Measurements from ENCODE around the gene KIAA1671.

The KIAA1671 gene

DNA sequence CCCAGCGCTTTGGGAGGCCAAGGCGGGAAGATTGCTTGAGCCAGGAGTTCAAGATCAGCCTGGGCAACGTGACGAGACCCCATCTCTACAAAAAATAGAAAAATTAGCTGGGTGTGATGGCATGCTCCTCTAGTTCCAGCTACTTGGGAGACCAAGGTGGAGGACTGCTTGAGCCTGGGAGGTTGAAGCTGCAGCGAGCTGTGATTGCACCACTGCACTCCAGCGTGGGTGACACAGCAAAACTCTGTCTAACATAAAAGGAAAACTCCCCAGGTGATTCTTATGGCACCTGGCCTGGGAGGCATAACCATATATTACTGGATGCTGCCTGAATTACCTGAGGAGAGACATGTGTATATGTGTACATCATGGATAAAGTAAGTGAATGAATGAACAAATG, 29.1 kb downstream of the KIAA1671 start:
- no peak for DNase-seq (ENCODE audit: low spot score)

DNA sequence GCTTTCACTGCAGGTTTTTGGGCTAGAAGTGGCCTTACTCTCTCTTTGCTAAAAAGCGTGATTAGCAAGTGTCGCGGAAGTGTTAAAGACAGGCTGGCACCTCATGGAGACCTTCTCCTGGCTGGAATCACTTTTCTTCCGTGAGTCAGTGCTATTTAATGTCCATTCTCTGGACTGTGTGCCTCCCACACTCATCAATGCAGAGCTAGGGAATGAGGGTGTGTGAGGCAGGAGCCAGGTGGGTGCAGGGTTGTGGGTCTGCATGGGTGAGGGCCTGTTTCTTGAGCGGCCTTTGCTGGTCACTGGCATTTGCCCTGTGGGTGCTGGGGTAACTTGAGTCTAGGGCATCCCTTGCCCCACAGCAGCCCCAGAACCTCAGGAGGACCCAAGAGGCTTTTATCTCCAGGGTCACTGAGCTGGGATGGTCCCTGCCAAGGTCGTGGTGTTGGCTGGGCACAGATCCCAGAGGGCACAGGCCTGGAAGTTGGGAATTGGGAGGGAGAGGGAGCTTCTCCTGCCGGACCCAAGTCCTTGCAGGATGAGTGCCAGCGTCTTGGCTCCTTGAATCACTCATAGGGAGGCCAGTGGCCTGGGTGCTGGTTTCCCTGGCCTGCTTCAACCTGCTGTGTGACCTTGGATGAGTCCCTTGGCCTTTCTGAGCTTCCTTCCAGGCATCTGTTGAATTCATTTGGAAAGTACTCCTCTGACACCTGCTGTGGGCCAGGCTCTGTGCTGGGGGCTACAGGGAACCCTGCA, 30.0 kb downstream of the KIAA1671 start:
- DNase-seq (ENCODE audit: low spot score), result no peak

DNA sequence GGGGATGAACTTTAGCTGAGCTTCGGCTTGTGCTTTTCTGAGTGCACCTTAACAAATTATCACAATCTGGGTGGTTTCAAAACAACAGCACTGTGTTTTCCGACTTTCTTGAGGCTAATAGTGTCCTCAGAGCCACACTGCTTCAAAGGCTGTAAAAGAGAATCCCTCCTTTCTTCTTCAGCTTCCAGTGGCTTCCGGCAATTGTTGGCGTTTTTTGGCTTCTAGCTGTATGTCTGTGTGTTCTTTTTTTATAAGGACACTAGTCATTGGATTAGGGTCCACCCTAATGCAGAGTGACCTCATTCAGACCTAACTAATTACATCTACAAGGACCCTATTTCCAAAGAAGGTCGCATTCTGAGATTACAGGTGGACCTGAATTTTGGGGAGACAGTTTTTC, 30.6 kb downstream of the KIAA1671 start:
- DNase-seq (ENCODE audit: low spot score), result no peak

GRCh38 chr22:24984122-24984521, 31.6 kb downstream of the KIAA1671 start:
- DNase-seq (ENCODE audit: low spot score), result no peak

- no peak for DNase-seq (ENCODE audit: low spot score)
These were observed 33.3 kb downstream of the KIAA1671 start for GRCh38 chr22:24985826-24986214.

DNA sequence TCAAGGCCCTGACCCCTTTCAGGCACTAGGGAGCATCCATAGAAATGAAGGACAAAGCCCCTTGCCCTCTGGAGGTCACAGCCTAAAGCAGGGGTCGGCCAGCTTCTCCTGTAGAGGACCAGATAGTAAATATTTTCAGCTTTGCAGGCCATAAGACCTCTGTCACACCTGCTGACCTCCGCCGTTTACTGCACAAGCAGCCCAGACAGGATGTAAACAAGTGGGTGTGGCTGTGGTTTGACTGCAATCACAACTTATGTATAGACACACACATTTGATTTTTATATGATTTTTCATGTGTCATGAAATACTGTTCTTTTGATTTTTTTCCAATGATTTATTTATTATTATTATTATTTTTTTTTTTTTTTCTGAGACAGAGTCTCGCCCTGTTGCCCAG, 34.3 kb downstream of the KIAA1671 start:
- DNase-seq (ENCODE audit: low spot score), result no peak

GRCh38 chr22:24989135-24989534, 36.6 kb downstream of the KIAA1671 start:
- no peak for DNase-seq (ENCODE audit: low spot score)

- DNase-seq (ENCODE audit: low spot score), result no peak
These were observed 37.0 kb downstream of the KIAA1671 start for GRCh38 chr22:24989541-24989951.

DNA sequence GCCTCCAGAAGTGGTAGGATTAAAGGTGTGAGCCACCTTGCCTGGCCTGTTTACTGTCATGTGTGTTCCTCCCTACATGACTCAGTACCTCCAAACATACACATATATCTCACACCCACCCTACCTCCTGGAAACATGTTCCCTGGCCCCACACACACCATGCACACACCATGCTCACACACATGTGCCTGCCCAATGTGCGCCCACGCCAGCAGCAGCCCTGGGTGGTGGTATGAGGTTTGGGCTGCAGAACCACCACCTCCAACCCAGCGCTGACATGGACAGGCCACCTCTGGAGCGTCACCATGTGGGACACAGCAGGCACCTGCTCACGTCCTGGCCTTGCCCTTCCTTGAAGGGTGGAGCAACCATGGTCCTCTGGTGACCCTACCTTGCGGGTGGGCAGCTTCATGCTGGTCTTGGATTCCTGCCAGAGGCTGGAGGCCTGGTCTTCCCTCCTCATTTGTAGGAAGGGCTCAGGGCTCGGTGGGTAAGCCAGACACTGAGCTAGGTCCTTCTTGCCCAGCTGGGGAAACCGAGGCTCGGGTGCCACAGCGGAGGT, 37.9 kb downstream of the KIAA1671 start:
- no peak for DNase-seq (ENCODE audit: low spot score)

GRCh38 chr22:24992946-24993345, 40.4 kb downstream of the KIAA1671 start:
- no peak for DNase-seq (ENCODE audit: low spot score)

GRCh38 chr22:24994070-24994763, 41.7 kb downstream of the KIAA1671 start:
- peak; percentile 60 for DNase-seq (ENCODE audit: low spot score)

DNA sequence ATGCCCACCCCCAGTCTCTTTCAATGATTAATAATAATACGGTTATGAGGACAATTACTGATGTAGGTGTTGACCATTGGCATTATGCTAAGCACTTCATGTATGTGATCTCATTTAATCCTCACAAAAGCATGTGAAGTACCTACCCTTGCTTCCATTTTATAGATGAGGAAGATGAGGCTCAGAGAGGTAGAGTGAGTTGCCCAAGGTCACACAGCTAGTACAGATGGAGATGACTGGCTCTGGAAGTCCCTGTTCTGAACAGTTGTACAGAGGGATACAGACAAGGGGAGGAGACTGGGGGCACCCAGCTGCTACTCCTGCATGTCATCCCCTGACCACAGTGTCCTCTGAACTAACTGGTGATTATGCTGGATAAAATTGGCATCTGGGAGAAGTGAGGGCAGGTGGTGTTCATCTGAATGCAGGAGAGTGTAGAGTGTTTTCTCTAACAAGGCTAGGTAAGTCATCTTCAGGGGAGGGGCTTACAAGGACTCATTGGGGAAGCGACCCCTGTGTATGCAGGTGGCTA, 43.2 kb downstream of the KIAA1671 start:
- DNase-seq (ENCODE audit: low spot score), result no peak

DNA sequence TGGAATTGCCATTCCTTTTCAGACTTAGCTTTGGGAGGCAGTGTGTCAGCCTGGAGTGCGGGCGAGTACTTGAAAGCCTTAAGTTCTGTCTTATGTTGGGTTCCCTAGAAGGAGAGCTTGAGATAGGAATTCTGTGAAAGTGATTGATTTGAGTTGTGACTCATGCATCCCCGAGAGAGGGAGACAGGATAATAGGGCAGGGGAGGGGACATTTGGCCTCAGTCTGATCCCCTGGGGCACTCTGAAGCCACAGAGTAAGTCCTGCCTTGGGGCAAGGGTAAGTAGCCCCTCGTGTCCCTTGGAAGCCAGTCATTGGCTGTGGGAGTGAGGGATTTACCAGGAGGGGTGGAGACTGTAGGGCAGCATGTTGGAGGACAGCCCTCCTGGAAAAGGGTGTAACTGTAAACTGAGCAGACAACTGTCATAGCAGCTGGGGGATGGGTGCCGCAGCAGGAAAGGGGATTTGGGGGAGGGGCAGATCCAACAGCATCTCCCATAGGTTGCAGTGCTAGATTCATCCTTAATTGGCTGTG, 44.0 kb downstream of the KIAA1671 start:
- peak; percentile 30 for DNase-seq (ENCODE audit: low spot score)

DNA sequence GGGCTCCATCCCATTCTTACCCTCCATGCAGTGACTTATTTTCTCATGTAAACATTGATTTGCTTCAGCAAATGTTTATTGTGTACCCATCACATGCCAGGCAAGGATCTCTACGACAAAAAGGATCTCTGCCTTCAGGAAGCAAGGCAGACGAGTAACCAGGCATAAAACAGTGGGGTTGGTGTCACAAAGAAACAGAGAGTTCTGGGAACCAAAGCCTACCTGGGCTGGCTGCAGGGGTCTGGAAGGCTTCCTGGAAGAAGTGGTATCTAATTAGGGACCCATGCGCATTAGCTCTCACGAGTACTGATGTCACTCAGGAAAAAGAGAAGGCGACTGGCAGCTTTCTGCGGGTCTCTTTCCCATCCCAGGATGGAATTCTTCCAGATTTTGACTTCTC, 44.5 kb downstream of the KIAA1671 start:
- no peak for DNase-seq (ENCODE audit: low spot score)

- DNase-seq (ENCODE audit: low spot score), result no peak
These were observed 48.2 kb downstream of the KIAA1671 start for GRCh38 chr22:25000686-25001085.

DNA sequence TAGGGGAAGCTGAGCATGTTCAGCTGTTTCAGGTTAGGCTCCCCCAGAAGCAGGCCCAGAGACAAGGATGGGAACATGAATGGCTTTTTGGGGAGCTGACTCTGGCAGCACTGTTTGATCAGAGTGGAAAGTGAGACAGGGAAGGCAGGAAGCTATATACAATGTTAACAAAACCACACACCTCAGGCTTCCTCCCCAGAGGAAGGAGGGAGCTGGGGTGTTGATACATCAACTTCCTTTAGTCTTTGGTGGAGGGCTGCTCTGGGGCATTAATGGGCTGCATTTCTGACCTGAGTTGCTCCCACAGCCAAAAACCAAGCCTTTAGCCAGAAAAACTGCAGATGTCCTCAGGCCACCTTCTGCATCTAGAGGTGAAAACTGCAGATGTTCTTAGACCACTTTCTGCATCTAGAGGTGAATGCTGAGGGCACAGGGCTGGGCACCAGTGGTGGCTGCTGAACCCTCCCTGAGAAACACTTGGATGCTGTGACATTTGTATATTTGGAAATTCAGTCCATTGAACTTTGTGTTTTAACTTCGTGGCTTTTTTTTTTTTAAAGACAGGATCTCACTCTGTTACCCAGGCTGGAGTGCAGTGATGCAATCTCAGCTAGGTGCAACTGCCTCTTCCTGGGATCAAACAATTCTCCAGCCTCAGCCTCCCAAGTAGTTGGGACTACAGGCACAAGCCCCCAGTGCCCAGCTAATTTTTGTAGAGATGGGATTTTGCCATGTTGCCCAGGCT, 49.9 kb downstream of the KIAA1671 start:
- DNase-seq (ENCODE audit: low spot score), result no peak

DNA sequence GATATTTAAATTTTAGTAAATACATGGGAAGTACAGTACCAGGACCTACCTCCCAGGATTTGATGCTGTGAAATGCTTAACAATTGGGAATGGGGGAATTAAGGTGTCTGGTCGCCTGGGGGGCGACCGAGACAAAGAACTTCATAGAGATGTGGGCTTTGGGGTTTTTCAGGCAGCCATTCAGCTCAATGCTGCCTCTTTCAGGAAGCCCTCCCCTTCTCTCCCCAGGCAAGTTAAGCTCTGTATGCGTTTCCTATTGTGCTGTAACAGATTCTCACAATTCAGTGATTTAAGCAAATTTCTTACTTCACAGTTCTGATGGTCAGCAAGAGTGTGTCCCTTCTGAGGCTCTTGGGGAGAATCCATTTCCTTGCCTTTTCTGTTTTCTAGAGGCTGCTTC, 53.8 kb downstream of the KIAA1671 start:
- DNase-seq (ENCODE audit: low spot score), result no peak

DNA sequence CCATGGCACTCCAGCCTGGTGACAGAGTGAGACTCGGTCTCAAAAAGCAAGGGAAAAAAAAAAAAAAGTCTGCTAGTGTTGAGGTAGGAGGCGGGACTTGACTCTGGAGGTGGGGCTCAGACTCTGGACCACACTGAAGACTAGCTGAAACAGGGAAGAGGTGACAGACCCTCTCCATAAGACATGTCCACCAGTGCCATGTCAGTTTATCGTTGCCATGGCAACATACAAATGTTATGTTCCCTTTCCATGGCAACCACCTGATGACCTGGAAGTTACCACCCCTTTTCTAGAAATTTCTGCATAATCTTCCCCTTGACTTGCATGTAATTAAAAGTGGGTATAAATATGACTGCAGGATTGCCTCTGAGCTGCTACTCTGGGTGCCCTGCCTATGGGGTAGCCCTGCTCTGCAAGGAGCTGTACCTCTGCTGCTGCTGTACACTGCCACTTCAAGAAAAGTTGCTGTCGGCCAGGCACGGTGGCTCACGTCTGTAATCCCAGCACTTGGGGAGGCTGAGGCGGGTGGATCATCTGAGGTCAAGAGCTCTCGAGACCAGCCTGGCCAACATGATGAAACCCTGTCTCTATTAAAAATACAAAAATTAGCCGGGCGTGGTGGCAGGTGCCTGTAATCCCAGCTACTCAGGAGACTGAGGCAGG, 55.1 kb downstream of the KIAA1671 start:
- DNase-seq (ENCODE audit: low spot score), result no peak

- no peak for DNase-seq (ENCODE audit: low spot score)
These were observed 56.1 kb downstream of the KIAA1671 start for GRCh38 chr22:25008666-25009065.

- DNase-seq (ENCODE audit: low spot score), result no peak
These were observed 60.2 kb downstream of the KIAA1671 start for GRCh38 chr22:25012741-25013143.

DNA sequence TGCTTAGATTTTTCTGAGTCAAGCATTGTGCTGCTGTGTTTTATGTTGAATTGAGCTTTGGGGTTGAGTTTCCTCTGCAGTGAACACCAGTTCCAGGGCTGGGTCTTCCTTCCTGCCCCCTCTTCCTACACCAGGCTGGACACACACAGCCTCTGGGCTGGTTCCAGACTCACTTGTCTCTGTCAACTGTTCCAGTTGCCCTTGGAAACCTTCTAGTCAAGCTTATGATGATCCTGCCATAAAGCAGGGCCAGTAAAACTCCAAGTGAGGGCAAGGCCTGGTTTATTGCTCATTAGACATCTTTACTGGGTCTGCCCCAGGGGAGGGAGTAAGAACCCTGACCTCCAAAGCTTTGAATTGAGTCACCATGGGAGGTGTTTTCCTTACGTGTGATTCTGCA, 61.1 kb downstream of the KIAA1671 start:
- DNase-seq (ENCODE audit: low spot score), result no peak

All from GM03348 (cell line).